ENCODE measurements around the gene GRIN1. TPM values are rescaled to one million over a fixed set of nuclear protein-coding genes. Genes with fewer than 3 reads are reported as not detected.

Gene GRIN1
- total and polyA plus RNA-seq, 2 of the 13 experiments (the other 11 are each of a cell fraction or from before 2014, with no cell fraction given): 0.13 TPM; not detected in 1

GRCh38 chr9:137168904-137169856, 30.2 kb downstream of the GRIN1 start (continued):
- TF ChIP-seq HBP1 (CRISPR knock-in tag; IDR thresholded peaks at IDR 0.05; ENCODE audit: low read depth): no peak
- TF ChIP-seq, protein P1, sequence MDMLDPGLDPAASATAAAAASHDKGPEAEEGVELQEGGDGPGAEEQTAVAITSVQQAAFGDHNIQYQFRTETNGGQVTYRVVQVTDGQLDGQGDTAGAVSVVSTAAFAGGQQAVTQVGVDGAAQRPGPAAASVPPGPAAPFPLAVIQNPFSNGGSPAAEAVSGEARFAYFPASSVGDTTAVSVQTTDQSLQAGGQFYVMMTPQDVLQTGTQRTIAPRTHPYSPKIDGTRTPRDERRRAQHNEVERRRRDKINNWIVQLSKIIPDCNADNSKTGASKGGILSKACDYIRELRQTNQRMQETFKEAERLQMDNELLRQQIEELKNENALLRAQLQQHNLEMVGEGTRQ (IDR thresholded peaks at IDR 0.05; ENCODE audit: low read depth, low read length): no peak
- TF ChIP-seq, protein P1 (CRISPR knock-in tag; IDR thresholded peaks at IDR 0.05; ENCODE audit: borderline replicate concordance): no peak
- TF ChIP-seq, protein P2, sequence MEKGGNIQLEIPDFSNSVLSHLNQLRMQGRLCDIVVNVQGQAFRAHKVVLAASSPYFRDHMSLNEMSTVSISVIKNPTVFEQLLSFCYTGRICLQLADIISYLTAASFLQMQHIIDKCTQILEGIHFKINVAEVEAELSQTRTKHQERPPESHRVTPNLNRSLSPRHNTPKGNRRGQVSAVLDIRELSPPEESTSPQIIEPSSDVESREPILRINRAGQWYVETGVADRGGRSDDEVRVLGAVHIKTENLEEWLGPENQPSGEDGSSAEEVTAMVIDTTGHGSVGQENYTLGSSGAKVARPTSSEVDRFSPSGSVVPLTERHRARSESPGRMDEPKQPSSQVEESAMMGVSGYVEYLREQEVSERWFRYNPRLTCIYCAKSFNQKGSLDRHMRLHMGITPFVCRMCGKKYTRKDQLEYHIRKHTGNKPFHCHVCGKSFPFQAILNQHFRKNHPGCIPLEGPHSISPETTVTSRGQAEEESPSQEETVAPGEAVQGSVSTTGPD (CRISPR knock-in tag; IDR thresholded peaks at IDR 0.05): no peak
- TF ChIP-seq RARA (CRISPR knock-in tag; IDR thresholded peaks at IDR 0.05): no peak
- 0 out of 2 replicates have a peak, but pooled peaks have one; percentile 77 for TF ChIP-seq EZH2 (conservative IDR thresholded peaks at IDR 0.05; ENCODE audit: low read depth, low read length)
- no peak for TF ChIP-seq MIER2 (CRISPR knock-in tag; IDR thresholded peaks at IDR 0.05)
- TF ChIP-seq SNRNP70 (IDR thresholded peaks at IDR 0.05; ENCODE audit: low read depth, low read length): no peak
- TF ChIP-seq GABPB1 (CRISPR knock-in tag; IDR thresholded peaks at IDR 0.05): no peak; the same call in 1 of the 2 replicates
- TF ChIP-seq FOSL1 (CRISPR knock-in tag; IDR thresholded peaks at IDR 0.05; ENCODE audit: borderline replicate concordance): no peak
- no peak for TF ChIP-seq ZNF747 (CRISPR knock-in tag; IDR thresholded peaks at IDR 0.05; ENCODE audit: borderline replicate concordance)
- no peak for TF ChIP-seq ZNF512B (CRISPR knock-in tag; IDR thresholded peaks at IDR 0.05; ENCODE audit: borderline replicate concordance)
- peak; percentile 72 for TF ChIP-seq MYC (CRISPR knock-in tag; IDR thresholded peaks at IDR 0.05; ENCODE audit: borderline replicate concordance)
- 0 out of 2 replicates have a peak, but pooled peaks have one; percentile 28 for TF ChIP-seq ZNF607 (CRISPR knock-in tag; IDR thresholded peaks at IDR 0.05; ENCODE audit: borderline replicate concordance)
- TF ChIP-seq ZNF558 (CRISPR knock-in tag; IDR thresholded peaks at IDR 0.05; ENCODE audit: borderline replicate concordance): no peak
- TF ChIP-seq, protein P3, sequence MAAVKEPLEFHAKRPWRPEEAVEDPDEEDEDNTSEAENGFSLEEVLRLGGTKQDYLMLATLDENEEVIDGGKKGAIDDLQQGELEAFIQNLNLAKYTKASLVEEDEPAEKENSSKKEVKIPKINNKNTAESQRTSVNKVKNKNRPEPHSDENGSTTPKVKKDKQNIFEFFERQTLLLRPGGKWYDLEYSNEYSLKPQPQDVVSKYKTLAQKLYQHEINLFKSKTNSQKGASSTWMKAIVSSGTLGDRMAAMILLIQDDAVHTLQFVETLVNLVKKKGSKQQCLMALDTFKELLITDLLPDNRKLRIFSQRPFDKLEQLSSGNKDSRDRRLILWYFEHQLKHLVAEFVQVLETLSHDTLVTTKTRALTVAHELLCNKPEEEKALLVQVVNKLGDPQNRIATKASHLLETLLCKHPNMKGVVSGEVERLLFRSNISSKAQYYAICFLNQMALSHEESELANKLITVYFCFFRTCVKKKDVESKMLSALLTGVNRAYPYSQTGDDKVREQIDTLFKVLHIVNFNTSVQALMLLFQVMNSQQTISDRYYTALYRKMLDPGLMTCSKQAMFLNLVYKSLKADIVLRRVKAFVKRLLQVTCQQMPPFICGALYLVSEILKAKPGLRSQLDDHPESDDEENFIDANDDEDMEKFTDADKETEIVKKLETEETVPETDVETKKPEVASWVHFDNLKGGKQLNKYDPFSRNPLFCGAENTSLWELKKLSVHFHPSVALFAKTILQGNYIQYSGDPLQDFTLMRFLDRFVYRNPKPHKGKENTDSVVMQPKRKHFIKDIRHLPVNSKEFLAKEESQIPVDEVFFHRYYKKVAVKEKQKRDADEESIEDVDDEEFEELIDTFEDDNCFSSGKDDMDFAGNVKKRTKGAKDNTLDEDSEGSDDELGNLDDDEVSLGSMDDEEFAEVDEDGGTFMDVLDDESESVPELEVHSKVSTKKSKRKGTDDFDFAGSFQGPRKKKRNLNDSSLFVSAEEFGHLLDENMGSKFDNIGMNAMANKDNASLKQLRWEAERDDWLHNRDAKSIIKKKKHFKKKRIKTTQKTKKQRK (IDR thresholded peaks at IDR 0.05; ENCODE audit: low read length): no peak

Measured in HepG2 (cell line).